ENCODE measurements around the gene LRRC27. TPM values are rescaled to one million over a fixed set of nuclear protein-coding genes. Genes with fewer than 3 reads are reported as not detected.

LRRC27 gene
- total and polyA plus RNA-seq, 2 donors (not counting 1 experiment from before 2014, with no cell fraction given) = 23.6 to 25.6 TPM

GRCh38 chr10:132414402-132415016 lies 82.5 kb downstream of the LRRC27 start:
- Histone ChIP-seq H3K9me3 (ENCODE audit: control extremely low read depth in 1 of 3, control insufficient read depth in 2 of 3, insufficient read depth in 1 of 3, low read length in 2 of 3) (no peaks in the 10 kb centered on the region), H3K27me3 (replicated peaks in 1 of 4; ENCODE audit: control extremely low read depth in 1 of 4, control insufficient read depth in 3 of 4, insufficient read depth in 4 of 4, low read length in 3 of 4) (no peaks in the 10 kb centered on the region), H3K36me3 (replicated peaks in 1 of 2; ENCODE audit: control extremely low read depth in 1 of 2, control insufficient read depth in 1 of 2, extremely low read depth in 1 of 2, insufficient read depth in 2 of 2, low read length in 1 of 2) (peaks cover 0 to 20% of the 10 kb centered on the region in 2 experiments), H3K9ac (ENCODE audit: low read length) (no peak overlapping the region), H3K79me2 (ENCODE audit: control insufficient read depth, insufficient read depth, low read length) (peaks cover 77% of the 10 kb centered on the region), H3K4me1 (ENCODE audit: control insufficient read depth in 2 of 2, insufficient read depth in 2 of 2, low read length in 2 of 2) (peaks cover 35 to 60% of the 10 kb centered on the region in 2 donors), H3K27ac (ENCODE audit: low read length in 2 of 2) (no peak overlapping the region), H2AFZ (ENCODE audit: insufficient read depth, low read depth, low read length, poor library complexity, severe bottlenecking) (no peak overlapping the region), H3K4me2 (replicated peaks; ENCODE audit: low read depth, low read length, poor library complexity, severe bottlenecking) (no peak overlapping the region), H4K20me1 (ENCODE audit: control insufficient read depth, insufficient read depth, low read length, poor library complexity, severe bottlenecking) (peaks cover 6% of the 10 kb centered on the region), H3K4me3 (ENCODE audit: control extremely low read depth in 1 of 5, extremely low read depth in 1 of 5, insufficient read depth in 1 of 5, low read depth in 2 of 5, low read length in 4 of 5) (no peak overlapping the region)
- intact Hi-C loops (cut with micrococcal nuclease) = no loop called here
- ATAC-seq (ENCODE audit: low read depth) (no peak), DNase-seq (no peak)
- Mint-ChIP-seq H3K27ac (no peak overlapping the region), H3K27me3 (no peaks in the 10 kb centered on the region), H3K4me1 (peaks cover 46% of the 10 kb centered on the region), H3K9me3 (ENCODE audit: insufficient read depth) (no peaks in the 10 kb centered on the region), H3K4me3 (no peak overlapping the region)
- 96% methylated on average over 16 of the region's 21 CpGs for WGBS (ENCODE audit: insufficient coverage)
- no peak for TF ChIP-seq EZH2 (IDR thresholded peaks at IDR 0.05; ENCODE audit: borderline replicate concordance, insufficient read depth, low read depth, low read length, poor library complexity, severe bottlenecking)
- ChIA-PET CTCF (interaction anchor here (1.2 to 2.4 kb wide), 2 partner anchors 29 to 38 kb away, joined by 3 to 7 read pairs; no protein-coding TSS in a partner anchor), POLR2A (no interaction called here)

GRCh38 chr10:132415255-132415654 lies 83.3 kb downstream of the LRRC27 start:
- no peaks in the 10 kb centered on the region for H3K9me3 ChIP-seq (ENCODE audit: control extremely low read depth in 1 of 3, control insufficient read depth in 2 of 3, insufficient read depth in 1 of 3, low read length in 2 of 3)
- H3K4me1 ChIP-seq (ENCODE audit: control insufficient read depth in 2 of 2, insufficient read depth in 2 of 2, low read length in 2 of 2) = peaks cover 43 to 67% of the 10 kb centered on the region in 2 donors
- ChIA-PET CTCF (no interaction called here), POLR2A (no interaction called here)
- no peak overlapping the region for H3K4me2 ChIP-seq (replicated peaks; ENCODE audit: low read depth, low read length, poor library complexity, severe bottlenecking)
- no peaks in the 10 kb centered on the region for H3K27me3 Mint-ChIP-seq
- H4K20me1 ChIP-seq (ENCODE audit: control insufficient read depth, insufficient read depth, low read length, poor library complexity, severe bottlenecking) = no peaks in the 10 kb centered on the region
- ATAC-seq (ENCODE audit: low read depth) (no peak), DNase-seq (no peak)
- H3K36me3 ChIP-seq (replicated peaks in 1 of 2; ENCODE audit: control extremely low read depth in 1 of 2, control insufficient read depth in 1 of 2, extremely low read depth in 1 of 2, insufficient read depth in 2 of 2, low read length in 1 of 2) = peaks cover 0 to 20% of the 10 kb centered on the region in 2 experiments
- no peak overlapping the region for H2AFZ ChIP-seq (ENCODE audit: insufficient read depth, low read depth, low read length, poor library complexity, severe bottlenecking)
- intact Hi-C loops (cut with micrococcal nuclease) = no loop called here
- 100% methylated on average over 5 of the region's 5 CpGs for WGBS (ENCODE audit: insufficient coverage)
- no peaks in the 10 kb centered on the region for H3K27me3 ChIP-seq (replicated peaks in 1 of 4; ENCODE audit: control extremely low read depth in 1 of 4, control insufficient read depth in 3 of 4, insufficient read depth in 4 of 4, low read length in 3 of 4)
- H3K9me3 Mint-ChIP-seq (ENCODE audit: insufficient read depth) = no peaks in the 10 kb centered on the region
- no peak overlapping the region for H3K4me3 ChIP-seq (ENCODE audit: control extremely low read depth in 1 of 5, extremely low read depth in 1 of 5, insufficient read depth in 1 of 5, low read depth in 2 of 5, low read length in 4 of 5)
- peak overlapping the region in 1 of 2 donors; percentile 32 for H3K27ac ChIP-seq (ENCODE audit: low read length in 2 of 2)
- TF ChIP-seq EZH2 (IDR thresholded peaks at IDR 0.05; ENCODE audit: borderline replicate concordance, insufficient read depth, low read depth, low read length, poor library complexity, severe bottlenecking) (no peak), CTCF (IDR thresholded peaks at IDR 0.05) (no peak)
- peaks cover 53% of the 10 kb centered on the region for H3K4me1 Mint-ChIP-seq
- peak overlapping the region; percentile 11 for H3K4me3 Mint-ChIP-seq
- no peak overlapping the region for H3K9ac ChIP-seq (ENCODE audit: low read length)
- H3K27ac Mint-ChIP-seq = peak overlapping the region; percentile 51
- peaks cover 70% of the 10 kb centered on the region for H3K79me2 ChIP-seq (ENCODE audit: control insufficient read depth, insufficient read depth, low read length)
